Mesenchymal stem cell (in vitro differentiated cells and primary cell): ENCODE data around the gene ZYG11B.

Experiments
- DNase-seq: peaks from one replicate; pipeline ENCODE4 v3.0.0-alpha.2; 2013
- H2AFZ ChIP-seq: one replicate; pipeline ENCODE4 v1.6.1; 2013; ENCODE audit warnings: low read depth, mild to moderate bottlenecking, control low read depth, inconsistent platforms, low read length, moderate library complexity
- H2AK5ac ChIP-seq: 2 replicates; pipeline ENCODE4 v1.6.1; 2013; ENCODE audit warnings: low read length, moderate library complexity, mild to moderate bottlenecking, inconsistent platforms; ENCODE audit not compliant: severe bottlenecking
- H2BK120ac ChIP-seq: one replicate; pipeline ENCODE4 v1.6.1; 2013; ENCODE audit warnings: low read depth, mild to moderate bottlenecking, inconsistent platforms, low read length, moderate library complexity
- H2BK12ac ChIP-seq, 2 experiments: one replicate each; pipeline ENCODE4 v1.6.1; 2013; ENCODE audit warnings: inconsistent platforms in 2 of 2, low read length in 2 of 2, mild to moderate bottlenecking in 2 of 2, moderate library complexity in 2 of 2, control low read depth in 1 of 2
- H2BK15ac ChIP-seq: one replicate; pipeline ENCODE4 v1.6.1; 2013; ENCODE audit warnings: mild to moderate bottlenecking, low read depth, inconsistent platforms; ENCODE audit not compliant: poor library complexity, severe bottlenecking
- H2BK5ac ChIP-seq: 2 replicates; pipeline ENCODE4 v1.6.1; 2013; ENCODE audit warnings: low read depth, mild to moderate bottlenecking, low read length, control low read depth, inconsistent platforms; ENCODE audit not compliant: poor library complexity, severe bottlenecking
- H3K14ac ChIP-seq, 2 experiments: one replicate each; pipeline ENCODE4 v1.6.1; 2013; ENCODE audit warnings: inconsistent platforms in 2 of 2, low read length in 2 of 2, control low read depth in 1 of 2, mild to moderate bottlenecking in 1 of 2, moderate library complexity in 1 of 2
- H3K18ac ChIP-seq, 2 experiments: one replicate each; pipeline ENCODE4 v1.6.1; 2013; ENCODE audit warnings: inconsistent platforms in 2 of 2, low read length in 2 of 2, control low read depth in 1 of 2, low read depth in 1 of 2, mild to moderate bottlenecking in 1 of 2
- H3K23ac ChIP-seq, 2 experiments: one replicate each; pipeline ENCODE4 v1.6.1; 2013; ENCODE audit warnings: inconsistent platforms in 2 of 2, low read length in 2 of 2, mild to moderate bottlenecking in 2 of 2, moderate library complexity in 2 of 2, control low read depth in 1 of 2
- H3K27ac ChIP-seq: 2 replicates; pipeline ENCODE4 v1.5.1; 2013; ENCODE audit warnings: mild to moderate bottlenecking, moderate library complexity, low read length, control low read depth, inconsistent platforms; ENCODE audit not compliant: poor library complexity, severe bottlenecking
- H3K27me3 ChIP-seq, 2 experiments: 2 replicates each; pipeline versions ENCODE4 v1.6.1 to v1.7.0; 2013; ENCODE audit warnings: low read length in 2 of 2, mild to moderate bottlenecking in 2 of 2, moderate library complexity in 2 of 2, control low read depth in 1 of 2, inconsistent platforms in 1 of 2; ENCODE audit not compliant: control insufficient read depth in 1 of 2, insufficient read depth in 1 of 2
- H3K36me3 ChIP-seq, 2 experiments: 2 replicates each; pipeline versions ENCODE4 v1.6.1 to v1.7.0; 2013; ENCODE audit warnings: low read length in 2 of 2, control low read depth in 1 of 2, inconsistent platforms in 1 of 2, low read depth in 1 of 2, mild to moderate bottlenecking in 1 of 2; ENCODE audit not compliant: insufficient read depth in 2 of 2, control insufficient read depth in 1 of 2
- H3K4ac ChIP-seq, 2 experiments: one replicate each; pipeline ENCODE4 v1.6.1; 2013; ENCODE audit warnings: inconsistent platforms in 2 of 2, low read length in 2 of 2, mild to moderate bottlenecking in 2 of 2, moderate library complexity in 2 of 2, control low read depth in 1 of 2, low read depth in 1 of 2
- H3K4me1 ChIP-seq: 2 replicates; pipeline ENCODE4 v1.6.1; 2013; ENCODE audit warnings: low read depth, low read length, control low read depth; ENCODE audit not compliant: control insufficient read depth, insufficient read depth
- H3K4me2 ChIP-seq: 2 replicates; pipeline ENCODE4 v1.6.1; 2013; ENCODE audit warnings: low read length, mild to moderate bottlenecking, inconsistent platforms; ENCODE audit not compliant: poor library complexity, severe bottlenecking
- H3K4me3 ChIP-seq, 2 experiments: 2 replicates each; pipeline versions ENCODE4 v1.5.1 to v1.7.0; 2013; ENCODE audit warnings: low read length in 2 of 2, mild to moderate bottlenecking in 2 of 2, control low read depth in 1 of 2, low read depth in 1 of 2; ENCODE audit not compliant: insufficient read depth in 1 of 2
- H3K79me1 ChIP-seq: replicated peaks from 2 replicates; pipeline ENCODE4 v1.6.1; 2013; ENCODE audit warnings: mild to moderate bottlenecking, control low read depth, low read length, inconsistent platforms; ENCODE audit not compliant: poor library complexity, severe bottlenecking
- H3K9ac ChIP-seq: 2 replicates; pipeline ENCODE4 v1.7.0; 2013; ENCODE audit warnings: mild to moderate bottlenecking, low read length, moderate library complexity
- H3K9me3 ChIP-seq: 2 replicates; pipeline ENCODE4 v1.7.0; 2013; ENCODE audit warnings: mild to moderate bottlenecking, low read length; ENCODE audit not compliant: control insufficient read depth
- H4K8ac ChIP-seq: one replicate; pipeline ENCODE4 v1.6.1; 2013; ENCODE audit warnings: inconsistent platforms, mild to moderate bottlenecking, low read length, moderate library complexity
- H4K91ac ChIP-seq: one replicate; pipeline ENCODE4 v1.6.1; 2013; ENCODE audit warnings: mild to moderate bottlenecking, low read length, inconsistent platforms
- WGBS: methylation state at CpG from one replicate; pipeline ENCODE4 v1.1.7; 2013; ENCODE audit warnings: mixed read lengths; 5-methylcytosine and 5-hydroxymethylcytosine counted together

Gene ZYG11B

DNA sequence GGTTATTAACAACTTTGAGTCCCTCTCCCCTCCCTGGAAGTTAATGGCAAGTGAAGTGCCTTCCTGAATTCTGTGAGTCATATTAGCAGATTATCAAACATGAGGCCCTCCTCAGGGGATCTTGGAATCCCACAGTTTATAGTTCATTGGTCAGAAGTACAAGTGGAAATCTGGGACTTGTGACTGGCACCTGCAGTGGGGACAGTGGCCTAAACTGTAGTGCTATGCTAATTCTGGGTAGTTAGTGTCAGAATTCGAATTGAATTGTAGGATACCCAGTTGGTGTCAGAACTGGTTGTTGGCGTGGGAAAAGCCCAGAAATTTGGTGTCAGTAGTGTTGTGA lies 26.2 kb downstream of the ZYG11B start:
- Histone ChIP-seq H3K36me3 (peaks cover 0 to 9% of the 10 kb centered on the region in 2 experiments), H3K18ac (no peak overlapping the region), H3K4me2 (no peak overlapping the region), H2BK12ac (no peak overlapping the region), H2BK120ac (no peak overlapping the region), H3K9me3 (no peaks in the 10 kb centered on the region), H2AFZ (no peak overlapping the region), H4K8ac (no peak overlapping the region), H3K4ac (no peak overlapping the region), H3K9ac (no peak overlapping the region), H3K4me3 (no peak overlapping the region), H3K27ac (no peak overlapping the region), H3K27me3 (no peaks in the 10 kb centered on the region), H3K4me1 (peaks cover 5% of the 10 kb centered on the region), H4K91ac (no peak overlapping the region), H2AK5ac (no peak overlapping the region), H3K79me1 (peaks cover 16% of the 10 kb centered on the region), H2BK15ac (no peak overlapping the region), H3K23ac (no peak overlapping the region), H2BK5ac (no peak overlapping the region), H3K14ac (no peak overlapping the region)
- WGBS, result 68% methylated on average over 2 of the region's 2 CpGs
- peak; percentile 43 for DNase-seq

DNA sequence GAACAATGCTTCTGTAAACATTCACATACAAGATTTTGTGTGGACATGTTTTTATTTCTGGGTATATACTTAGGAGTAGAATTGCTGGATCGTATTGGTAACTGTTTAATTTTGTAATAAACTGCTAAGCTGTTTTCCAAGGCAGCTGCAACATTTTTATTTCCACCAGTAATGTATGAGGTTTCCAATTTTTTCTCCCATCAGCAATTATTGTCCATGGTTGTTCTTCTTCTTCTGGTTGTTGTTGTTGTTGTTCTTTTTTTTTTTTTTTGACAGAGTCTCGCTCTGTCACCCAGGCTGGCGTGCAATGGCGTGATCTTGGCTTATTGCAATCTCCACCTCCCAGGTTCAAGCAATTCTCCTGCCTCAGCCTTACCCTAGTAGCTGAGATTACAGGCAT lies 26.9 kb downstream of the ZYG11B start:
- no peak overlapping the region for H3K27ac ChIP-seq
- H4K8ac ChIP-seq, result no peak overlapping the region
- no peak overlapping the region for H2BK5ac ChIP-seq
- no peak overlapping the region for H3K4ac ChIP-seq
- DNase-seq, result no peak
- no peak overlapping the region for H3K9ac ChIP-seq
- peaks cover 16% of the 10 kb centered on the region for H3K79me1 ChIP-seq
- no peak overlapping the region for H4K91ac ChIP-seq
- no peak overlapping the region for H2BK12ac ChIP-seq
- H3K14ac ChIP-seq, result no peak overlapping the region
- 100% methylated on average over 1 of the region's 4 CpGs for WGBS
- H2BK15ac ChIP-seq, result no peak overlapping the region
- H2BK120ac ChIP-seq, result no peak overlapping the region
- peaks cover 5% of the 10 kb centered on the region for H3K4me1 ChIP-seq
- no peak overlapping the region for H2AK5ac ChIP-seq
- peaks cover 0 to 13% of the 10 kb centered on the region in 2 experiments for H3K36me3 ChIP-seq
- no peak overlapping the region for H3K4me2 ChIP-seq
- H3K9me3 ChIP-seq, result no peaks in the 10 kb centered on the region
- no peak overlapping the region for H3K23ac ChIP-seq
- H3K4me3 ChIP-seq, result no peak overlapping the region
- no peak overlapping the region for H3K18ac ChIP-seq
- no peaks in the 10 kb centered on the region for H3K27me3 ChIP-seq
- no peak overlapping the region for H2AFZ ChIP-seq

DNA sequence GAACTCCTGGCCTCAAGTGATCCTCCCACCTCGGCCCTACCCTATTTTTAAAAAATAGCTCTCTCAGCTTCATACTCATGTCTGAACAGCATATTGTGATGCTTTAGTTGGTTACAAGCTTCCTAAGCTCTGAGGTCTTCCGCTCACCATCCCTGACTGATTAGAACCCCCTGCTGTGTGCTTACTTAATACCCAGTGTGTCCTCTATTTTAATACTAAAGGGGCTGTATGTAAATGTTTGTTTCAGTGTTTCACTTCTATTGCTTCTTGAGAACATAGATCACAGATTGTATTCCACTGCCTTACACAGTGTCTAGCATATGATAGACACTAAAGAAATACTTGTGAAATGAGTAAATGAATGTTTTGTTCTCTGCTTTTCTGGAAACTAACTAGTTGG lies 29.8 kb downstream of the ZYG11B start:
- Histone ChIP-seq H3K27ac (no peak overlapping the region), H4K8ac (no peak overlapping the region), H3K9ac (no peak overlapping the region), H2AK5ac (no peak overlapping the region), H2BK5ac (no peak overlapping the region), H3K4me3 (no peak overlapping the region), H3K14ac (no peak overlapping the region), H2BK120ac (no peak overlapping the region), H3K23ac (no peak overlapping the region), H3K18ac (no peak overlapping the region), H3K4me1 (peaks cover 5% of the 10 kb centered on the region), H2BK12ac (no peak overlapping the region), H3K4me2 (no peak overlapping the region), H3K79me1 (peaks cover 18% of the 10 kb centered on the region), H3K27me3 (no peaks in the 10 kb centered on the region), H3K9me3 (no peaks in the 10 kb centered on the region), H2BK15ac (no peak overlapping the region), H4K91ac (no peak overlapping the region), H2AFZ (no peak overlapping the region), H3K4ac (no peak overlapping the region), H3K36me3 (peaks cover 5 to 29% of the 10 kb centered on the region in 2 experiments)
- WGBS, result 100% methylated on average over 2 of the region's 2 CpGs
- no peak for DNase-seq

DNA sequence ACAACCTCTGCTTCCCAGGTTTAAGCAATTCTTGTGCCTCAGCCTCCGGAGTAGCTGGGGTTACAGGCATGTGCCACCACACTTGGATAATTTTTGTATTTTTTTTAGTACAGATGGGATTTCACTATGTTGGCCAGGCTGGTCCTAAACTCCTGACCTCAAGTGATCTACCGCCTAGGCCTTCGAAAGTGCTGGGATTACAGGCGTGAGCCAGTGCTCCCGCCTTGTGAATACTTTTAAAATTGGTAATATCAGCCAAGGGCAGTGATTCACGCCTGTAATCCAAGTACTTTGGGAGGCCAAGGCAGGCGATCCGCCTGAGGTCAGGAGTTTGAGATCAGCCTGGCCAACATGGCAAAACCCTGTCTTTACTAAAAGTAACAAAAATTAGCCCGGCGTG lies 33.7 kb downstream of the ZYG11B start:
- Histone ChIP-seq H2BK15ac (no peak overlapping the region), H2BK12ac (no peak overlapping the region), H3K18ac (no peak overlapping the region), H3K9ac (no peak overlapping the region), H3K36me3 (peaks cover 5 to 37% of the 10 kb centered on the region in 2 experiments), H2BK120ac (no peak overlapping the region), H3K27ac (no peak overlapping the region), H4K8ac (no peak overlapping the region), H3K9me3 (no peaks in the 10 kb centered on the region), H3K79me1 (peaks cover 10% of the 10 kb centered on the region), H3K4me3 (no peak overlapping the region), H2AK5ac (no peak overlapping the region), H3K4me2 (no peak overlapping the region), H3K27me3 (no peaks in the 10 kb centered on the region), H2BK5ac (no peak overlapping the region), H4K91ac (no peak overlapping the region), H3K4ac (no peak overlapping the region), H2AFZ (no peak overlapping the region), H3K4me1 (no peaks in the 10 kb centered on the region), H3K23ac (no peak overlapping the region), H3K14ac (no peak overlapping the region)
- no peak for DNase-seq
- WGBS, result 99% methylated on average over 10 of the region's 10 CpGs
